ENCODE measurements around the gene HDAC8. TPM values are rescaled to one million over a fixed set of nuclear protein-coding genes. Genes with fewer than 3 reads are reported as not detected.
"Not testable (repeated sequence)": the region's sequence is repeated elsewhere in the genome, so short reads cannot be mapped to it uniquely, and the experiment has no call there.

Gene HDAC8
- total RNA-seq, 1 donor from 2014 or later = 23.0 TPM

DNA sequence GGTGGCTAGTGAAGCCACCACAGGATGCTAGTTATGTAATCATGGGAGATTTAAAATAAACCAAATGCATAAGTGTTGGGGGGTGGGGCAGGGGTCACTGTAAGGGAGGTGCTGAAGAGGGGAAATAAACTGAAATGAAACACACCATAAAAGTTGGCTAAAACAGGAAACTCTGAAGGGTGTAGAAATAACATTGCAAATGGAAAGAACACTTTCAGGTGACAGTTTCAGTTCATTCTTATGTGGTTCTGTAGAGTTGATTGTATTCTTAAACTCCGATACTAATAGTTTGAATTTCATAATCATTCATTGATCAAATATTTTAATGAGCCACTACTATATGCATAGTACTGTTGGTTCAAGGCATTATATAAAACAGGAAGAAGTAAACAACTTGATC is 80.1 kb downstream of the HDAC8 start:
- DNase-seq (ENCODE audit: low spot score) = no peak
- Mint-ChIP-seq H3K4me3 (ENCODE audit: unreplicated experiment) (no peak overlapping the region), H3K36me3 (ENCODE audit: low read depth) (peaks cover 7% of the 10 kb centered on the region), H3K9me3 (ENCODE audit: low read depth) (peaks cover 2% of the 10 kb centered on the region), H3K27me3 (ENCODE audit: low read depth) (no peaks in the 10 kb centered on the region), H3K4me1 (ENCODE audit: low read depth) (no peaks in the 10 kb centered on the region), H3K27ac (ENCODE audit: unreplicated experiment) (no peak overlapping the region)
- TF ChIP-seq, protein P1, sequence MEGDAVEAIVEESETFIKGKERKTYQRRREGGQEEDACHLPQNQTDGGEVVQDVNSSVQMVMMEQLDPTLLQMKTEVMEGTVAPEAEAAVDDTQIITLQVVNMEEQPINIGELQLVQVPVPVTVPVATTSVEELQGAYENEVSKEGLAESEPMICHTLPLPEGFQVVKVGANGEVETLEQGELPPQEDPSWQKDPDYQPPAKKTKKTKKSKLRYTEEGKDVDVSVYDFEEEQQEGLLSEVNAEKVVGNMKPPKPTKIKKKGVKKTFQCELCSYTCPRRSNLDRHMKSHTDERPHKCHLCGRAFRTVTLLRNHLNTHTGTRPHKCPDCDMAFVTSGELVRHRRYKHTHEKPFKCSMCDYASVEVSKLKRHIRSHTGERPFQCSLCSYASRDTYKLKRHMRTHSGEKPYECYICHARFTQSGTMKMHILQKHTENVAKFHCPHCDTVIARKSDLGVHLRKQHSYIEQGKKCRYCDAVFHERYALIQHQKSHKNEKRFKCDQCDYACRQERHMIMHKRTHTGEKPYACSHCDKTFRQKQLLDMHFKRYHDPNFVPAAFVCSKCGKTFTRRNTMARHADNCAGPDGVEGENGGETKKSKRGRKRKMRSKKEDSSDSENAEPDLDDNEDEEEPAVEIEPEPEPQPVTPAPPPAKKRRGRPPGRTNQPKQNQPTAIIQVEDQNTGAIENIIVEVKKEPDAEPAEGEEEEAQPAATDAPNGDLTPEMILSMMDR (IDR thresholded peaks at IDR 0.05) = no peak

DNA sequence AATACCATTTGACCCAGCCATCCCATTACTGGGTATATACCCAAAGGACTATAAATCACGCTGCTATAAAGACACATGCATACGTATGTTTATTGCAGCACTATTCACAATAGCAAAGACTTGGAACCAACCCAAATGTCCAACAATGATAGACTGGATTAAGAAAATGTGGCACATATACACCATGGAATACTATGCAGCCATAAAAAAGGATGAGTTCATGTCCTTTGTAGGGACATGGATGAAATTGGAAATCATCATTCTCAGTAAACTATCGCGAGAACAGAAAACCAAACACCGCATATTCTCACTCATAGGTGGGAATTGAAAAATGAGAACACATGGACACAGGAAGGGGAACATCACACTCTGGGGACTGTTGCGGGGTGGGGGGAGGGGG is 82.4 kb downstream of the HDAC8 start:
- not testable (repeated sequence) for H3K9me3 Mint-ChIP-seq (ENCODE audit: low read depth); H3K27ac Mint-ChIP-seq (ENCODE audit: unreplicated experiment); H3K27me3 Mint-ChIP-seq (ENCODE audit: low read depth); DNase-seq (ENCODE audit: low spot score); H3K4me3 Mint-ChIP-seq (ENCODE audit: unreplicated experiment); H3K4me1 Mint-ChIP-seq (ENCODE audit: low read depth); H3K36me3 Mint-ChIP-seq (ENCODE audit: low read depth)

DNA sequence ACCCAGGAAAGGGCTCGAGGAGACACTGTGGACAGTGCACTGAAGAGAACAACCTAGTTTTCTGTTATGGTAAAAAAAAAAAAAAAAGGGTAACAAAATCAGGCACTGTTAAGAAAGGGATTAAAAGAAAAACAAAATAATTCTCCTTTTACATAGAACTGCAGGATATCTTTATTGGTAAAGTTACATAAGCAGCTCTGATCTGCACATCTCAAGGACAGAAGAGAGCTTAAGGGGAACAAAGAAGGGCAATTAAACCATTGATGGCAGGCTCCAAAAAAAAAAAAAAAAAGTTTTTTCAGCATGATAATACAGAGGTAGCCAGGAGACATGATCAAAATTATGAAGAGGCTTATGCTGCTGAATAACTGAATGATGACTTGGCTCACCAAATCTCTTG is 85.0 kb downstream of the HDAC8 start:
- TF ChIP-seq, protein P1 (IDR thresholded peaks at IDR 0.05) = no peak

DNA sequence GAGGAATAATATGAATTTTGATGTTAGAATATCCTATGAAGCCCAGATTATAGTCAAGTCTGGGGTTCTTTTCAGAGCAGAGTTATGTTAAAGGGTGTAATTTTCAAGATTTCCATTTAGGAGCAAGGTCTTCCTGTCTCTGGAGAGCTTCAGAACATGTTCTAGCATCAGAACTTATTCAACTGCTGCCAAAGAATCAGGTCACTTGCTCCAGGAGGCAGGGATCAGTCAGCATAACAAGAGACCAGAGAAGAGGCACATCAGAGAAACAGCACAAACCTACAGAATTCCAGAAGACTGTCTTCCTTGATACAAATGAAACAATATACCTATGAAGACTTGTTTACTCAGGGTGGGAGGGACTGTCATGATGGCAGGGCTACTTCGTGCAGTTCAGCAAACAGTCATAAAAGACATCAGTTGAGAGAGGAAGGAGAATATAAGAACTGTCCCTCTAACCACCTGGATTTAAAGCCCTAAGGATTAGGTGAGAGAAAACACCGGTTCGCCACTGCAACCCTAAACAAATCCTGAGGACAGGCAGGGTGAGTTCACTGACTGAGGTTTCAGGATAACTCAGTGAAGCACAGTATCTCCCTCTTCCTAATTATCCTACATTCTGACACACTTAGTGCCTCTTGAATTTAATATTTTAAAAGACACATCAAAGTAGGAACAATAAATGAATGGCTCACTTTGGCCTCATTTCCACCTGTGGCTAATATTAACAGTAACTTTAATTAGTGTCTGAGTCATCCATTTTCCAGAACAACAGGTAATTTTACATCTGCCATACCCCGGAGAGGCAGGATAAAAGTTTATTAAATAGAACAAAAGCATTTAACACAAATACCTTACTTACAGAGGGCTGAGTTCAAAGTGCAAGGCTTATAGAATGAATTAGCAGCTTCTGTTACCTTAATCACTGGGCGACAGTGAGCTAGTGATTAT is 93.0 kb downstream of the HDAC8 start:
- TF ChIP-seq, protein P1 (IDR thresholded peaks at IDR 0.05) = no peak
- DNase-seq (ENCODE audit: low spot score) = no peak
- no peak overlapping the region for H3K4me3 Mint-ChIP-seq (ENCODE audit: unreplicated experiment)
- no peaks in the 10 kb centered on the region for H3K4me1 Mint-ChIP-seq (ENCODE audit: low read depth)
- H3K27me3 Mint-ChIP-seq (ENCODE audit: low read depth) = no peaks in the 10 kb centered on the region
- H3K9me3 Mint-ChIP-seq (ENCODE audit: low read depth) = peaks cover 5% of the 10 kb centered on the region
- H3K27ac Mint-ChIP-seq (ENCODE audit: unreplicated experiment) = no peak overlapping the region
- peaks cover 2% of the 10 kb centered on the region for H3K36me3 Mint-ChIP-seq (ENCODE audit: low read depth)

More for the DNA sequence above, 85.0 kb downstream of the HDAC8 start:
- no peak for DNase-seq (ENCODE audit: low spot score)
- H3K36me3 Mint-ChIP-seq (ENCODE audit: low read depth) = peaks cover 6% of the 10 kb centered on the region
- H3K4me3 Mint-ChIP-seq (ENCODE audit: unreplicated experiment) = no peak overlapping the region
- H3K4me1 Mint-ChIP-seq (ENCODE audit: low read depth) = no peaks in the 10 kb centered on the region
- no peak overlapping the region for H3K27ac Mint-ChIP-seq (ENCODE audit: unreplicated experiment)
- H3K9me3 Mint-ChIP-seq (ENCODE audit: low read depth) = peaks cover 10% of the 10 kb centered on the region
- no peaks in the 10 kb centered on the region for H3K27me3 Mint-ChIP-seq (ENCODE audit: low read depth)

DNA sequence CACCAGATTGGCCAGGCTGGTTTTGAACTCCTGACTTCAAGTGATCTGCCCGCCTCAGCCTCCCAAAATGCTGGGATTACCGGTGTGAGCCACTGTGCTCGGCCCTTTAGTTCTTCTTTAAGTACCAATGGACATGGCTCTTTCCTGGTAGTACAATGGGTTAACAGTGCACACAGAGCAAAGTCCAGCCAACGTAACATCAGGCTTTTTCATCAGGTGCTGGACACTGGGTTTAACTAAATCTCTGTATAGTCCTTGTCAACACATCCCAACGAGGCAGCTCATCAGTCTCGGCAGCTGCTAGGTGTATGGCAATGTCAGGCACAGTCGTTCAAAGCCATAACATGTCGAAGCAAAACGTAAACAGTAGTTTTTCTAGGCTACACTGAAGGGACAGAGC is 93.8 kb downstream of the HDAC8 start:
- Mint-ChIP-seq H3K27me3 (ENCODE audit: low read depth) (no peaks in the 10 kb centered on the region), H3K4me3 (ENCODE audit: unreplicated experiment) (no peak overlapping the region), H3K27ac (ENCODE audit: unreplicated experiment) (no peak overlapping the region), H3K9me3 (ENCODE audit: low read depth) (peaks cover 5% of the 10 kb centered on the region), H3K36me3 (ENCODE audit: low read depth) (peaks cover 2% of the 10 kb centered on the region), H3K4me1 (ENCODE audit: low read depth) (no peaks in the 10 kb centered on the region)
- TF ChIP-seq, protein P1 (IDR thresholded peaks at IDR 0.05) = no peak
- no peak for DNase-seq (ENCODE audit: low spot score)
